T1000 (cell line): Measurements from ENCODE around the gene ABCA13.

Source experiments
- DNase-seq: peaks from one replicate; lab custom pipeline; 2025; ENCODE audit warnings: mixed read lengths; lab: John Stamatoyannopoulos, UW

ABCA13 gene

GRCh38 chr7:48245751-48246472 lies 74.7 kb downstream of the ABCA13 start:
- DNase-seq = no peak

DNA sequence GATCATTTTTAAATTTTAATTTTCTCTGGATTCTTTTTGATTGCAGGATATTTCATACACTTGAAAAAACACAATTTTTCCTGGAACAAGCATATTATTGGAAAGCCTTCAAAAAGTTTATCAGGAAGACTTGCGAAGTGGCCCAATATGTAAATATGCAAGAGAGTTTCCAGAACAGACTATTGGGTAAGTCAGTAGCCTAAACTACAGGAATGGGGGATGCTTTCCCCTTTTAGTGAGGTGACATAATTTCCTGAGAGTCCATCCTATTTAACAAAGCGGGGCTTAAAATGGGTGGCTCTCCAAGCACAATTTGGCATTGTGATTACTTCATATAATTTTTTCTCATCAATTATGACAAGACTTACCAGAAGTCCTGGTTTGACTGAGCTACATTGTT lies 77.9 kb downstream of the ABCA13 start:
- DNase-seq = no peak

DNA sequence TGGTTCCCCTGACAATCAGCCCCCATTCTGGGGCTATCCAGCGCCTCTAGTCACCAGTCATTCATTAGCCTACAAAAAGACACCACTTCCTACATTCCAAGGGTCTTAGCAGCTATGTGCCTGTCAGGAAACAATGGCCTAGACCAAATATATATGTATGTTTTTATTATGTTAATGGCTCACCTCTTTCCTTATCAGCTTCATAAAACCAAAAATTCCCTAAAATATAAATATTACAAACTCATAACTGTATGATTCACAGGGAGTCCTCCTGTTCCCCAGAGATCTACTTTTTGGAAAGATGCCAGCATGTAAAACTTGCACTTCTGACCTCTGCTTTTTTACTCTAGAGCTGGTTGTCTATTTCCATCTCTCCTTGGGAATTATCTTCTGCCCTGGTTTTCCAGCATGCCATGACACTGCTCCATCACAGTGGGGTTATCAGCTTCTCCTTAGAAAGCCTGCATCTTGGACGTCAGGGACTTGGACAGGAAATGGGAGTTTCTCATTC lies 79.2 kb downstream of the ABCA13 start:
- DNase-seq = peak; percentile 25

DNA sequence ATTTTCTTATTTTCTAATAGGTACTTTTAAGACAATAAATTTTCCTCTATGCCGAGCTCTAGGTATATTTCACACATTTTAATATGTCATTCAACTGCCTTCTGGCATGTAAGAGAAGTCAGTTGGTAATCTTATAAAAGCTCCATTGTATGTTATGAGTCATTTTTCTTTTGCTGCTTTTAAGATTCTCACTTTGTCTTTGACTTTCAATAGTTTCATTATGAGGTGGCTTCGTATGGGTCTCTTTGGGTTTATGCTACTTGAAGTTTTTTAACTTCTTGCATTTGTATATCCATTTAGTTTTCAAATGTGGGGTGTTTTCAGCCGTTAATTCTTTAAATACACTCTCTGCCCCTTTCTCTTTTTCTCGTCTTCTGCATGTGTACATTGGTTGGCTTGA lies 80.5 kb downstream of the ABCA13 start:
- no peak for DNase-seq

DNA sequence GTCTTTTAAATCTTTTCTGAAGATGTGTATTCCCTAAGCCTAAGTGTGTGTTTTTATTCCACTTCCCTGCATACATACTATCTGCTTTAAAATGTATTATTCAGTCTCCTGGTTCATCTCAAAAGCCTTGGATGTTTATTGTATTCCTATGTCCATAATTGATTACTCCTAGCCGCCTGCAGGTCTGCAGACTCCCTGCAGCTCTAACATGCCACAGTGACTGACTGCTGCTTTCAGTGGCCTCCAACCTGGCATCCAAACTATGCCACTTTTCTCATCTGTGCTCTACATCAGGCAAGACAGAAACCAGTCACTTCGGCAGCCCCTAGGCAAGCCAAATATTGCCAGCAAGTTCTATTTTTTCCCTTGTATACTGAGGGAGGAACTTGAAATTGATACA lies 81.7 kb downstream of the ABCA13 start:
- no peak for DNase-seq

DNA sequence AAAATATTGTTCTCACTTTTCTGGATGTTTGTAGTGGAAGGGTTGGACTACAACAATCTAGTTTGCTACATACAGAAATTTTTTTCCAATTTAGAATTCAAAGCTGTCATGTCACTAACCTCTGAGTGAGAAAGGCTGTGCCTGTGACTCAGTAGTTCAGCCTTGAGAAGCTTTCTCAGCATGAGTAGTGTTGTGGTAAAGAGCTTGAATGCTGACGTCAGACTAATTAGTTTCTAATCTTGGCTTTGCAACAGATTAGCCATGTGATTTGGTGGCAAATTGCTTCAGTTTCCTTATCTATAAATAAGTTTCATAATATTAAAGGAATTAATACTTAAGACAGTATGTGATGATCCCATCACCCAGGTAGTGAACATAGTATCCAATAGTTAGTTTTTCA lies 83.8 kb downstream of the ABCA13 start:
- DNase-seq = no peak

- DNase-seq = no peak
Measured at GRCh38 chr7:48259463-48260280, 88.4 kb downstream of the ABCA13 start.

DNA sequence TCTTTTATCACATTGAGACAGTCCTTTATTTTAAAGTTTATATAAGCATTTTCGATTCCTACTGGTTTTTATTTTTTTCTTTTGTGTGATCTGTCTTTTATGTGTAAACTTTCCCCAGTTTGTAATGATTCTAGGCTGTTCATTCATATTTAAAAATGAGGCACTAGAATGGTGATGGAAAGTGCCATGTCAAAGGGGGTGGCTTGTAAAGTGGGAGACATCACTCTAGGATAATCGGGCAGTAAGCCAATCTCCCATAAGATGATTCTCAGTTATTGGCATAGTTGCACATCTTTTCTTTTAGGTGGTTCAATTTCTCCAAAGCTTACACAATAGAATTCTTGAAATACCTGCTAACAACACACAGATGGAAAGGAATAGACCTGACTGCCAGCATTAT lies 90.4 kb downstream of the ABCA13 start:
- no peak for DNase-seq

- DNase-seq = no peak
Measured at GRCh38 chr7:48262606-48263310, 91.5 kb downstream of the ABCA13 start.

- no peak for DNase-seq
Measured at GRCh38 chr7:48263311-48263650, 92.0 kb downstream of the ABCA13 start.

DNA sequence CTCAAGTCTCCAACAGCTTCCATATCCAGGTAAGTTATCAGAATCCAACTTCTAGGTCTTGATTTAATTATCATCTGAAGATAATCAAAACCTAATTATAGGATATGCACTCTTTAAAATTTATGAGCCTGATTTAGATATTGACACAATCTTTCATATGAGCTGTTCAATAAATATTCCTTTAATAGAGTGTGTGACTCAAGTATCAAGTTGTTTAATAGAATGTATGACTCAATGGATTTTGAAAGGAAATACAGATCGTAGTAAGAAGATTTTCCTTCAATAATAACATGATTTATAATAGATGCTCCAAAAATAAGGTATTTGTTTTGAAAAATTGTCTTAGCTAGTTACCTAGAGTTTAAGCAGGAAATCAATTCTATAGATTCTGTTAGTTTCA lies 97.8 kb downstream of the ABCA13 start:
- DNase-seq = no peak

GRCh38 chr7:48274662-48275061 lies 103.4 kb downstream of the ABCA13 start:
- no peak for DNase-seq

DNA sequence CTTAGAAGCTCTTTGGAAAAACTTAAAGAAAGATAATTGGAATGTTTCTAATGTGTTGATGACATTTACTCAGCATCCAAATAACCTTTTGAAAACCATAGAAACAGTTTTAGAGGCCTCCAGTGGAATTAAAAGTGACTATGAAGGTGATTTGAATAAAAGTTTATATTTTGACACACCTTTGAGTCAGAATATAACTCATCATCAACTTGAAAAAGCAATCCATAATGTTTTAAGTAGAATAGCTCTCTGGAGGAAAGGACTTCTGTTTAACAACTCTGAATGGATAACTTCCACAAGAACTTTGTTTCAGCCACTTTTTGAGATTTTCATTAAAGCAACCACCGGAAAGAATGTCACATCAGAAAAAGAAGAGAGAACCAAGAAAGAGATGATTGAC lies 108.2 kb downstream of the ABCA13 start:
- no peak for DNase-seq

GRCh38 chr7:48280100-48280499 lies 108.8 kb downstream of the ABCA13 start:
- peak; percentile 7 for DNase-seq

DNA sequence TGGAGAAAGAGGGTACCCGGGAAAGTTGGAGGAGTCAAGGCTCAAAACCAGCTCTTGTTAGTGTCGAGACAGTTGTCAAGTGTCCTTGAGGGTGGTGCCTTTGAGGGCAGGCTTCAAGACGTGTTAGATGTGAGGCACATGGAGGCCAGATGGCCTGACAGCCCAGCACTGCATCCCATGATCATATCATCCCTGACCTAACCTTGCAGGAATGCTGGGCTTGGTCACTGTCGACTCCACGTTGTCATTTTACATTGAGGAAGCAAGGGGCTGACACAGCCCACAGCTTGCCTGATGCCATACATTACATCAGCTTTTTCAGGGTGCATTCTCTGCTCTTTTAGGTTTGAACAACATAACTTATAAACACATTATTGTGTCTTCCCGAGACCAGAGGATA lies 114.1 kb downstream of the ABCA13 start:
- no peak for DNase-seq

DNA sequence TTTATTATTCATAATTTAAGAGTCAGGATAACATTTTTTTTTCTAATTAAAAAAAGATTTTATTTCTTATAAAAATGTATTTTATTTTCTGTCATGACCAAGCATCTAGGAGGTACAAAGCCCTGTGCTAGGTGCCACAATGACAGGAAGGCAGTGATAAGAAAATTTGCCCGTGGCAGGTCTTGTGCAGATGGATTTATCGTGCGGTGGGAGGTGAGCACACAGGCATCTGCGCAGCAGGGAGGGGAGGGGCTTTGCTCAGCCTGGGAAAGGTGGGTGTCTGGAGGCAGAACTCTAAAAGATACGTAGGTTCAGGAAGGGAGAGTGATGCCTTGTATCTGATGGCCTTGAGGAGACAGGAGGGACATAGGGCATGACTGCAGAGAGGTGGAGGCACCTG lies 115.6 kb downstream of the ABCA13 start:
- DNase-seq = no peak

DNA sequence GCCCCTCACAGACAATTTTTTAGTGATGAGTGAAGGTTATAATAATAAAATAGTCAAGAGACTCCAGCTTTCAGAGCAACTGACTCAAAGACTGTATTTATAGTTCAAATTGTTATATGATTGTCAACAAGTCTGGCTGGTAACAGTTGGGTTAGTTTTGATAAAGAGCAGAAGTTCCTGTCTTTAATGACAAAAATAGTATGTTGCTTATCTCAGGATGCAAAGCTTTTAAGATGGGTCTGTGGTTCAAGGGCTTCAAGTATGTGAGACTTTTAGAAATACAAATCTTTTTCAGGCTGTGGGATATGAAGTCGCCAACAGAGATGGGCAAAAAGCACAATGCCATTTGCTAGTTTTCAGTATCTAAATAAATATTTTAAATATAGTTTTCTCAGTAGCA lies 118.4 kb downstream of the ABCA13 start:
- no peak for DNase-seq

DNA sequence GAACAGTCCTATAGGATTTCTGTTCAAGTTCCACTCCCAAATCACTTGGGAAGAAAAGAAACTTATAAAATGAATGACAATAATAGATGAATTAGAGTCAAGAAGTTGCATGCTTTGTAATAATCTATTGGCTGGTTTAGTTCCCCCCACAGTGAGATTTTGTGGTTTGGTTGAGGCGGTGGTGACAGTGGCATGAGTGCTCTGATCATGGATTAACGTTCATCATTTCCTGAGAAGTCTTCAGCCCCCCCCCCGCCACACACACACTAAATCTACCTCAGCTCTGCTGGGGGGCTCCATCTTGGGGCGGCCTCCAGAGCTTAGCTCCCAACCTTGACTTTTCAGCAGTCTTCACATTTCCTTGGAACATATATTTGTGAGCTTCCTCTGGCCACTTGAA lies 121.7 kb downstream of the ABCA13 start:
- DNase-seq = no peak

- DNase-seq = no peak
Measured at GRCh38 chr7:48295296-48295971, 124.2 kb downstream of the ABCA13 start.

DNA sequence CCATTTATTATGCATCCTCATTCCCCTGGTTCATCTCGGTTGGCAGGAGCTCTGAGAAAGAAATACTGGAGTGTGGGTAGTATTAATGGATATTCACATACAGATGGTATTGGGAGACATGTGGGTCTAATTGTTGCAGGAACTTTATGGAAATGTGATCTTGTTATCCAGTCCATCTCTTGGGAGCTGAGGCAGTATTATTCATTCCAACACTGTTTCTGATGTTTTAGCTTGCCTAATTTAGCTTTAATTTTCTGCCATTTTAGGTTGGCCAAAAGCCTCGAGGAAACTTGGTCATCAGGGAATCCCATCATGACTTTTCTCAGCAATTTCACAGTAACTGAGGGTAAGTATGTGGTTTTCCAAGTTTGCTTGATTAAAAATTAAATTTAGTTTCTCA lies 125.7 kb downstream of the ABCA13 start:
- DNase-seq = no peak

GRCh38 chr7:48298779-48299178 lies 127.5 kb downstream of the ABCA13 start:
- peak; percentile 28 for DNase-seq

- DNase-seq = peak; percentile 45
Measured at GRCh38 chr7:48299580-48300169, 128.4 kb downstream of the ABCA13 start.
